NCI-H1694 (cell line): ENCODE data around the gene RAI14.
"Not testable (repeated sequence)": the region's sequence is repeated elsewhere in the genome, so short reads cannot be mapped to it uniquely, and the experiment has no call there.

ENCODE experiments used
- DNase-seq: peaks from one replicate; lab custom pipeline; 2025; lab: John Stamatoyannopoulos, UW

RAI14 gene

GRCh38 chr5:34731435-34732232 lies 75.5 kb downstream of the RAI14 start:
- no peak for DNase-seq

DNA sequence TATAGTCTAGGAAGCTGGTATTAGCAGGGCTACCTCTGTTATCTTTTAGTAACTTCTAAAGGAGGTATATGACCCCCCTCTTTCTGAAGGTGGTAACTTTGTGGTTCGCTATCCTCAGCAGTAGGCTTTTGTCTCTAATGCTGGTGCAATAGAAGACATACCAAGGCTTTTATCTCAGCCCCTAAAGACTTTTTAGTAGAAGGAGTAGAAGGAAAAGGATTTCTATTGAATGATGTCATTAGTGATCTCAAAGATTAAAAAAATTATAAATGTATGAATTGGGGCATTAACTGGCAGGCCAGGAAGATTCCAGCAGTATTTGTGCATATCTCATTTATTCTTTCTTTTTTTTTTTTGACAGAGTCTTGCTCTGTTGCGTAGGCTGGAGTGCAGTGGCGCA lies 78.2 kb downstream of the RAI14 start:
- DNase-seq: no peak

DNA sequence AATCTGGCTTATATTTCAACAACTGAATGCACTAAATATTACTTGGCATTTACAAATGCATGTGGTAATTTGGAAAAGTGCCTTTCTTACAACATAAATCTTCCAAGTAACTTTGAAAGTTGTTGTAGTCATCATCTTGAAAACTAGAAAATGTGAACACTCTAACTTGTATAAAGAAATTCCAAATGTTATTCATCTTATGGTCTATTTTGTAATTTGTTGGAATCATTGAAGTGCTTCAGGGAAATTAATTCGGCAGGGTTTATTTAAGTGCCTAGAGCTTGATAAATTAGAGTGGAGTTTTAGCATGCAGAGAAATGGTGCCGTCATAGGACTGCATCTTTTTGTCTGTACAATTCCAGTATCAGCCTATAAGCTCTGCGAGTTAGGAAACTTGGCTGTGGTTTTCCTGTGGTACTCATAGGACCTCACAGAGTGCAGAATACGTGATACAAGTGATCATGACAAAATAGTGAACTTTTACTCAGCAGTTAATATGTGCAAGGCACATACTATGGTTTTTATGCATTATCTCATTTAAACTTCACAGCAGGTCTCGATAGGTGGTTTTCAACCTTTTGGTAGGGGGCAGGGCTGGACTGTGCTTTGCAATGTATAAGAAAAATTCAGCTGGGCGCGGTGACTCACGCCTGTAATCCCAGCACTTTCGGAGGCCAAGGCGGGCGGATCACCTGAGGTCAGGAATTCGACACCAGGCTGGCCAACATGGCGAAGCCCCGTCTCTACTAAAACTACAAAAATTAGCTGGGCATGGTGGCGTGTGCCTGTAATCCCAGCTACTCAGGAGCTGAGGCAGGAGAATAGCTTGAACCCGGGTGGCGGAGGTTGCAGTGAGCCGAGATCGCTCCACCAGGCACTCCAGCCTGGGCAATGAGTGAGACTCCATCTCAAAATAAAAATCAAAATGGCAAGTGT lies 79.6 kb downstream of the RAI14 start:
- DNase-seq: no peak

GRCh38 chr5:34736445-34737115 lies 80.5 kb downstream of the RAI14 start:
- no peak for DNase-seq

- no peak for DNase-seq
Measured at GRCh38 chr5:34737731-34738130, 81.6 kb downstream of the RAI14 start.

GRCh38 chr5:34738381-34738780 lies 82.3 kb downstream of the RAI14 start:
- DNase-seq: no peak

- DNase-seq: no peak
Measured at GRCh38 chr5:34740389-34740806, 84.3 kb downstream of the RAI14 start.

- DNase-seq: no peak
Measured at GRCh38 chr5:34742061-34742460, 85.9 kb downstream of the RAI14 start.

DNA sequence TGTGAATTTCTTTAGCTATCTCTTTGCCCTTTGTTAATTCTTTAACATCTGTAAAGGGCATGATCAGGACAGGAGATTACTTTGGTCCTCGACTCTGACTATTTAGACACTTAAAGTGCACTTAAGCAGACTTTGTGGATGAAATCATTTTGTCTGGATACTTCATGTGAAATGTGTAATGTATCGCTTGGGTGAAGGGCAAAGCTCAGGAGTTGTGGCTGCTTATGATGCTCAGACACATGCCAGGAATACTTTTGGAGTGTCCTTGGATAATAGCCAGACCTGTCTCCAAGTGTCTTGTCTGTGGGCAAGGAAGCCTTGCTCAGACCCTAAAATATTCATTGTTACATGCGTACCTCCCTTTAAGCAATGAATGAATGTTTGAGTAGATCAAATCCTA lies 87.8 kb downstream of the RAI14 start:
- DNase-seq: no peak

GRCh38 chr5:34748431-34748830 lies 92.3 kb downstream of the RAI14 start:
- DNase-seq: no peak

- DNase-seq: no peak
Measured at GRCh38 chr5:34749431-34749873, 93.3 kb downstream of the RAI14 start.

DNA sequence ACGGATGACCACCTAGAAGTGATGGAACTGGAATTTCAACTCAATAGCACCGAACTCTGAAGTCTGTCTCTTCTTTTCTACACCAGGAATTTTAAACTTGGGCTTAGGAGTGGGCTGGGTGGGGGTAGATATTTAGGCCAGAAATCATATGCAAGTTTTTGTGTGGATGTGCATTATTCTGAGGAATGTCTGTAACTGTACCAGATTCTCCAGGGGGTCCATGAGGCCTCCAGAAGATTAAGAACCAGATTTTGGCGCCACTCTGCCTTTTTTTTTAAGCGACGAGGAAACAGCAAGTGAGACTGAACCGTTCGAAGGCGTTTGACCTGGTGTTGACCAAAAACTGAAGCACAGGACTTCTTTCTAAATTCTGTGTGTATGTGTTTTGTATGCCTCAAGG lies 94.1 kb downstream of the RAI14 start:
- no peak for DNase-seq

GRCh38 chr5:34751807-34752736 lies 95.9 kb downstream of the RAI14 start:
- DNase-seq: no peak

DNA sequence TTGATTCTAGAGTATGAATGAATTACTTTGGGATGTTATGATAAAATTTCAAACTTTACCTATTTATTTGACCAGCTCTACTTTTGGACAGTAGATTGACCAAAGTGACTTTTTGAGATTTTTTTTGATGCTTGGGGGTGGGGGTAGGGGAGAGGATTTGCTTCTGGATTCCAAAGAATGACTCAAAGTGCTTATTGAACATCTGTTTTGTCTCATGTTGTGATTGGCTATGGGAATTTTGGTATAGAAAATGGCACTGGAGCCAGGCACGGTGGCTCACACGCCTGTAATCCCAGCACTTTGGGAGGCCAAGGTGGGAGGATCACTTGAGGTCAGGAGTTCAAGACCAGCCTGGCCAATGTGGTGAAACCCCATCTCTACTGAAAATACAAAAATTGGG lies 97.1 kb downstream of the RAI14 start:
- not testable (repeated sequence) for DNase-seq

- no peak for DNase-seq
Measured at GRCh38 chr5:34755926-34756325, 99.8 kb downstream of the RAI14 start.

DNA sequence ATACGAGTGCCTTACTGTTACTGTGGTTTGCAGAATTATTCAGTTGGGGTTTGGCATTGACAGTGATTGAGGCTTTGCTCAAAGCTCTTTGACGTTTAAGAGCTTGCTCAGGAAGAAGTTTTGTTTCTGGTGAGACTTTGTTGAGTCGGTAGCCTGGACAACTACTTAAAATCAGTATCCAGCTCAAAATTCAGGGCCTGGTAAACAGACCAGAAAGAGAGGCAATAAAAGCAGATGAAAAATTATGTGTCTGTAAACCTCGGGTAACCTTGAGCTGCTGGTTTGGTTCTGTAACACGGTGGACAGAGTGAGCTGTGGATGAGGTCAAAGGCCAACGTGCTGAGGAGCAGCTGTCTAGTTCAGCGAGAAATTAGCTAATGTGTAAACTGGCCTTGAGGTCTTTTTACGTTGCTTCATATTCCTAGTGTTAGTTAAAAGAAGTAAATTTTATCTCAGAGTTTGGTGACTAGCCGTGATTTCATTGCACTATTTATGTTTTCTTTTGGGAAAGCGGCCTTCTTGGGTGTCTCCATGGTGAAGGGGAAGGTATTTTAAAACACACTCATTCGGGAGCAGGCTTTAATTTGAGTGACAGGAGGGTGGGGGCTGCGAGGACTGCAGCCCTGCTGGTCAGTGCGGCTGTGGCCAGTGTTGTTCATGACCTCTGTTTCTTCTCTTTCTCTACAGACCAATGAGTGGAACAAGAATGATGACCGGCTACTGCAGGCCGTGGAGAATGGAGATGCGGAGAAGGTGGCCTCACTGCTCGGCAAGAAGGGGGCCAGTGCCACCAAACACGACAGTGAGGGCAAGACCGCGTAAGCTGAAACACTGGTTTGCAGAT lies 100.9 kb downstream of the RAI14 start:
- no peak for DNase-seq

- DNase-seq: no peak
Measured at GRCh38 chr5:34758514-34758913, 102.4 kb downstream of the RAI14 start.

DNA sequence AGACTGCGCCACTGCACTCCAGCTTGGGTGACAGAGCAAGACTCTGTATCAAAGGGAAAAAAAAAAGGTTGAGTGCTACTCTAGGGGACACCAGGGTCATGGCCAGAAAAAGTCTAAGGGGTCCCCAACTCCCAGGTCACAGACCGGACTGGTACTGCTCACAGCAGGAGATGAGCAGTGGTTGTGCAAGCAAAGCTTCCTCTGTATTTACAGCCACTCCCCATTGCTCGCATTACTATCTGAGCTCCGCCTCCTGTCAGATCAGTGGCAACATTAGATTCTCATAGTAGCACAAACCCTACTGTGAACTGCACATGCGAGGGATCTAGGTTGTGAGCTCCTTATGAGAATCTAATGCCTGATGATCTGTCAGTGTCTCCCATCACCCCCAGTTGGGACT lies 103.1 kb downstream of the RAI14 start:
- not testable (repeated sequence) for DNase-seq

GRCh38 chr5:34765662-34766061 lies 109.5 kb downstream of the RAI14 start:
- no peak for DNase-seq

GRCh38 chr5:34767180-34767579 lies 111.1 kb downstream of the RAI14 start:
- DNase-seq: no peak
